Suppressor macrophage (primary cell): Measurements from ENCODE around the gene LHFPL3.

ENCODE experiments used
- DNase-seq, 4 experiments: peaks; one replicate each; pipeline ENCODE4 v3.0.0-alpha.2; 2020 to 2022

The LHFPL3 gene

DNA sequence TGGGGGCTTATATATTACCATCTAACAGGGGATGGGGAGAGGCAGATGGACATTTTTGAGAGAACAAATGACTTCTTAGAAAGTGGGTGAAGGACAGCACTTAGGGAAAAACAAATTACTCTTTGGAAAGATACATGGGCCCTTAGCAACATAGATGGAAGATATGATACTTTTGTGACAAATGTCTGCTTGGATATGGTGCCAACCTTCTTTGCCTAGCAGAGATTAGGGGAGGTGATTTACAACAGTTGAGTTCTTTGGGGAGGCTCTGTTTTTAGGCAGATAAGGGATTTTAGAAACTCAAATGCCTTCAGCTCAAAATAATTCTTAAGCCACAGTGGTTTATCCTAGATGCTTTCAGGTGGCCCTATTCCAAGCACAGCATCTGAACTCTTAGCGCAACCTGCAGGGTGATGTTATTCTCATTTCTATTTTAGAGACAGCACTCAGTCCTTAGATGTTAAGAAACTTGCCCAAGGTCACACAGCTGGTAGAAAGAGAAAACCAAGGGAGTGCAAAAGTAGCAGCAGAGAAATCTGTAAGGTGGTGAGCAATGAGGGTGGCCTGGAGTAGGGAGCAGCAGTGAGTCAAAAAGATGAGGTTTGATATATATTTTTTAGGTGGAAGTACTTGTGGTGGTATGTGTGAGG, 610.5 kb downstream of the LHFPL3 start:
- no peak for DNase-seq

- no peak for DNase-seq
These were observed 611.8 kb downstream of the LHFPL3 start for GRCh38 chr7:104940023-104940710.

GRCh38 chr7:104943502-104944343, 615.3 kb downstream of the LHFPL3 start:
- DNase-seq = peak; percentile 58 to 88 (median 76)

GRCh38 chr7:104945599-104945956, 617.2 kb downstream of the LHFPL3 start:
- no peak for DNase-seq

DNA sequence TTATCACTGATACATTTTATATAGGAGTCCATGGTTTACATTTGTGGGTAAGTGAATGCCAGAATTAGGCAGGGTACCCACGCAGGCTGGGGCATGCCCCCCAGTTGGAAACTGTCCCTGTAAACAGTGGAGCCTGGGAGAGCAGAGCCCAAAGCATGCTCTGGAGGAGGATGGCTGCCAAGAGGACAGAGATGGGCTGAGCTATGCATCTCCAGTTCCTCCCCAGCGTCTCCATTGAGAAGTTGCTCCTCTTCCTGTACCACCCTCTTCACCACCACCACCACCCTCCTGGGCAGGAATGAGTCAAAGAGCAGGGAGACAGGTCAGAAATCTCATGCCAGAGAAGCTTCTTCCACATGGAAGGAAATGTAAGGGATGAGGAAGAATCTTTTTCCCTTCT, 617.9 kb downstream of the LHFPL3 start:
- DNase-seq = peak in 1 of 4 experiments; percentile 34

DNA sequence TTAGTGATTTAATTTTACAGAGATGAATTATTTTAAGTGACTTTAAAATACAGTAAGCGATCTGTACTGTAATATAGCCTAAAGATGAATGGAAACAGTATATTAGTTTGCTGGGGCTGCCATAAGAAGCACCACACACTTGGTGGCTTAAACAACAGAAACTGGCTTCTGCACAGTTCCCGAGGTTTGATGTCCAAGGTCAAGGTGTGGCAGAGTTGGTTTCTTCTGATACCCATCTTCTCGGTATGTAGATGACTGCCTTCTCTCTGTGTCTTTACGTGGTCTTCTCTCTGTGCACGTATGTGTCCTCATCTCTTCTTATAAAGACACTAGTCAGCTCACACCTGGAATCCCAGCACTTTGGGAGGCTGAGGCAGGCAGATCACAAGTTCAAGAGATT, 621.6 kb downstream of the LHFPL3 start:
- DNase-seq = no peak

GRCh38 chr7:104950754-104951153, 622.4 kb downstream of the LHFPL3 start:
- DNase-seq = no peak

- DNase-seq = peak; percentile 47 to 76 (median 53)
These were observed 623.1 kb downstream of the LHFPL3 start for GRCh38 chr7:104951546-104951945.

GRCh38 chr7:104955276-104955675, 626.9 kb downstream of the LHFPL3 start:
- DNase-seq = no peak
